Measurements from ENCODE around the gene ATP10D.

GRCh38 chr4:47641755-47642154 lies 156.7 kb downstream of the ATP10D start:
- TF ChIP-seq CTCF (IDR thresholded peaks at IDR 0.05) (no peak), EZH2 (IDR thresholded peaks at IDR 0.05; ENCODE audit: borderline replicate concordance, insufficient read depth, low read depth, low read length, poor library complexity, severe bottlenecking) (no peak)
